NT2/D1 (cell line): ENCODE results near the gene HIPK4.

ENCODE experiments used
- DNase-seq: peaks from one replicate; pipeline ENCODE4 v3.0.0-alpha.2; 2011; ENCODE audit warnings: low read depth, low spot score
- H3K27me3 ChIP-seq: 2 replicates; pipeline ENCODE4 v1.6.0; 2011; ENCODE audit warnings: mild to moderate bottlenecking; ENCODE audit not compliant: insufficient read length, insufficient read depth
- H3K36me3 ChIP-seq: 2 replicates; pipeline ENCODE4 v1.6.1; 2011; ENCODE audit warnings: mild to moderate bottlenecking, low read length, mixed read lengths; ENCODE audit not compliant: insufficient read depth, insufficient read length
- H3K4me1 ChIP-seq: 2 replicates; pipeline ENCODE4 v1.5.1; 2011; ENCODE audit not compliant: insufficient read depth, insufficient read length
- H3K4me3 ChIP-seq: 2 replicates; pipeline ENCODE4 v1.5.1; 2011; ENCODE audit warnings: low read depth; ENCODE audit not compliant: insufficient read length
- H3K9ac ChIP-seq: 2 replicates; pipeline ENCODE4 v1.6.0; 2011; ENCODE audit warnings: low read depth; ENCODE audit not compliant: insufficient read length
- H3K9me3 ChIP-seq: 2 replicates; pipeline ENCODE4 v1.5.1; 2011; ENCODE audit warnings: mild to moderate bottlenecking, low read length; ENCODE audit not compliant: insufficient read depth
- SUZ12 ChIP-seq: IDR thresholded peaks from 2 replicates; pipeline ENCODE4 v1.6.1; 2011; ENCODE audit not compliant: insufficient read length, insufficient read depth; ENCODE audit errors: extremely low read depth
- YY1 ChIP-seq: IDR thresholded peaks from 2 replicates; pipeline ENCODE4 v1.6.1; 2011; ENCODE audit not compliant: insufficient read length, insufficient read depth
- ZNF274 ChIP-seq: IDR thresholded peaks from 2 replicates; pipeline ENCODE4 v1.6.1; 2011; ENCODE audit warnings: mild to moderate bottlenecking, low read depth, low read length

HIPK4 gene

DNA sequence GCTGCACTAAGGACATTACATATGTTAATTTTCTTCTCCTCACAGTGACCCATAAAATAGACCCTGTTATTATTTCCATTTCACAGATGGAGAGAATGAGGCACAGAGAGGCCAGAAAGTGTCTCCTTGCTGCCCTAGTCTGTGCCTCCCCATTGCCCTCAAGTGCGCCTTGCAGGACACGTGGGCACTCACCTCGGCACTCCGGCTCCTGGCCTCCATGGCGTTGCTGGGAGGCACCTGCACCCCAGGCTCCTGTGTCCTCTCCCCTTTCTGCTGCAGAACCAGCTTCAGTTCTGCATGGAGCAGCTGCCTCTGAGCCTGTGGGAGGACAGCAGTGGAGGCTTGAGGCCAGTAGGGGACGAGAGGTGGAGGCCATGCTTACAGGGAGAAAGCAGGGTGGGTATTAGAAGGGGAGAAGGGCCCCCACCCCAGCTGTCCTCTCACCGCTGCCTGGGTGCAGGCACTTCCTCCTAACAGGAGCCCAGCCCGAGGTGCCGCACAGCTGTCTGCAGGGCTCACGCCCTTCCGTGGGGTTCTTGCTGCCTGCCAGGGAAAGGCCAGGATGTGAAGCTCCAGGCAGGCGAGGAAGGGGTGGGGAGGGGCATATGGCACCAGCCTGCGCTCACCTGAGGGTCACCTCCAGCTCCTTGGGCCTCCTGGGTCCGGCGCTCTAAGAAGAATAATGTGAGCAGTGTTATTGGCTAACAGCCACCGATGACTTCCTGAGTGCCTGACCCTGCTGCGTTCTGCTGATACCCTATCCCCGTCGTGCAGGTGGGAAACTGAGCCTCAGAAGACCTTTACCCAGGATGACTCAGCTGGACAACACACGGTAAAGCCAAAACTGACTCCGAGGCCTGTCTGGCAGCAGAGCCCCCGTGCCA, 18.0 kb upstream of the HIPK4 start:
- Histone ChIP-seq H3K9me3 (no peaks in the 10 kb centered on the region), H3K4me1 (peaks cover 22% of the 10 kb centered on the region), H3K9ac (peak overlapping the region; percentile 21), H3K36me3 (no peaks in the 10 kb centered on the region), H3K27me3 (no peaks in the 10 kb centered on the region), H3K4me3 (no peak overlapping the region)
- TF ChIP-seq SUZ12 (no peak), ZNF274 (no peak), YY1 (no peak)
- DNase-seq, result no peak

DNA sequence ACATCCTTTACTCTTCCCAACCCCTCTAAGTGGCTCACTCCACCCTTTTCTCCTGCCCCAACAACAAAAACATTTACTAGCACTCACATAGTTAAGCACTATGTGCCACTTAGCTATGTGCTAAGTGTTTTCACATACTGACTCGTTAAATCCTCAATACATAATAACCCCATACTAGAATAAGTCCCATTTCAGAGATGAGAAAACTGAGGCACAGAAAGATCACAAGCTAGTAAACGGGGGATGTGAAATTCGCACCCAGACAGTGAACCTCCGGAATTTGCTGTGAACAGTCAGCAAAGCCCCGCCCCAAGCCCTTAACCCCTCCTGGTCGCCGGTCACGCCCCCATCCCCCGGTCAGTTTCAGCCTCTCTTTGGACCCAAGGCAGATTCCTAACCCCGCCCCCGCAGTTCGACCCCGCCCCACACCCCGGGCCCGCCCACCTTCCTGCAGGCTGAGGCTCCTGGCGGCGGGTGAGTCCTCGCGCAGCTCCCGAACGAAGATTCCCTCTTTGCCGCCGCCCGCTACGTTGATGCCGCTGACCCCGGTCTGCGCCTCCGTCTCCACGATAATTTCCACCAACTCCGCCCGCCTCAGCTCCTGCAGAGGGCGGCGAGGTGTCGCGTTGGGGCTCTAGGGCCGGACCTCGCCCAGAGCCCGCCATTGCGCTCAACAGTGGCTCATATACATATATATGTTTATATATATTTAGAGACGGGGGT, 13.4 kb upstream of the HIPK4 start:
- H3K36me3 ChIP-seq, result no peaks in the 10 kb centered on the region
- no peaks in the 10 kb centered on the region for H3K27me3 ChIP-seq
- no peak for TF ChIP-seq YY1
- no peak for TF ChIP-seq ZNF274
- TF ChIP-seq SUZ12, result no peak
- H3K4me1 ChIP-seq, result peaks cover 11% of the 10 kb centered on the region
- peak overlapping the region; percentile 47 for H3K4me3 ChIP-seq
- peak; percentile 94 for DNase-seq
- peak overlapping the region; percentile 72 for H3K9ac ChIP-seq
- H3K9me3 ChIP-seq, result no peaks in the 10 kb centered on the region

GRCh38 chr19:40400559-40400958, 10.6 kb upstream of the HIPK4 start:
- no peak for TF ChIP-seq ZNF274
- no peak for TF ChIP-seq SUZ12
- TF ChIP-seq YY1, result no peak
- no peaks in the 10 kb centered on the region for H3K9me3 ChIP-seq
- H3K9ac ChIP-seq, result no peak overlapping the region
- peaks cover 3% of the 10 kb centered on the region for H3K4me1 ChIP-seq
- DNase-seq, result no peak
- no peaks in the 10 kb centered on the region for H3K27me3 ChIP-seq
- H3K36me3 ChIP-seq, result no peaks in the 10 kb centered on the region
- no peak overlapping the region for H3K4me3 ChIP-seq

GRCh38 chr19:40398417-40399131, 8.6 kb upstream of the HIPK4 start:
- H3K4me3 ChIP-seq, result no peak overlapping the region
- no peaks in the 10 kb centered on the region for H3K4me1 ChIP-seq
- peak; percentile 42 for DNase-seq

DNA sequence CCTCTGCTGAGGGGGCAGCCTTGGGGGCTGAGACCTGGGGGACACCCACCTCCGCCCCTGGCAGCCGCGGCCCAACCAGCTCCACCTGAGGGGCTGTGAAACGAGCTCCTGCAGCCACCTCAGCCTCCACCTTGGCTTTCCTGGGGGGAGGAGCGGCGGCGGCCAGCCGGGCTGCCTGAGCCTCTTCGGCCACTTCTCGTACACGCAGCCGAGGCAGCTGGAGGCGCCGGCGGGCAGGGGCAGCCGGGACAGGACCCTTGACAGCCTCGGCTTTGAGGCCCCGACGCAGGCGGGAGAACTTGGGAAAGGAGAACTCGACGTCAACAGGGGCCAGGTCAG, 7.6 kb upstream of the HIPK4 start:
- Histone ChIP-seq H3K9ac (no peak overlapping the region), H3K27me3 (no peaks in the 10 kb centered on the region), H3K36me3 (no peaks in the 10 kb centered on the region), H3K4me1 (peaks cover 3% of the 10 kb centered on the region), H3K4me3 (no peak overlapping the region), H3K9me3 (no peaks in the 10 kb centered on the region)
- DNase-seq, result no peak
- no peak for TF ChIP-seq SUZ12
- no peak for TF ChIP-seq YY1
- TF ChIP-seq ZNF274, result no peak

More at GRCh38 chr19:40398417-40399131, 8.6 kb upstream of the HIPK4 start:
- Histone ChIP-seq H3K36me3 (no peaks in the 10 kb centered on the region), H3K27me3 (no peaks in the 10 kb centered on the region), H3K9me3 (no peaks in the 10 kb centered on the region), H3K9ac (no peak overlapping the region)
- TF ChIP-seq ZNF274 (no peak), SUZ12 (no peak)

GRCh38 chr19:40396886-40397567, 7.0 kb upstream of the HIPK4 start:
- Histone ChIP-seq H3K27me3 (no peaks in the 10 kb centered on the region), H3K9me3 (no peaks in the 10 kb centered on the region), H3K9ac (no peak overlapping the region), H3K4me3 (no peak overlapping the region), H3K4me1 (peaks cover 3% of the 10 kb centered on the region), H3K36me3 (no peaks in the 10 kb centered on the region)
- TF ChIP-seq SUZ12 (no peak), YY1 (no peak), ZNF274 (no peak)
- DNase-seq, result no peak
